ENCODE data around the gene TULP4.

DNA sequence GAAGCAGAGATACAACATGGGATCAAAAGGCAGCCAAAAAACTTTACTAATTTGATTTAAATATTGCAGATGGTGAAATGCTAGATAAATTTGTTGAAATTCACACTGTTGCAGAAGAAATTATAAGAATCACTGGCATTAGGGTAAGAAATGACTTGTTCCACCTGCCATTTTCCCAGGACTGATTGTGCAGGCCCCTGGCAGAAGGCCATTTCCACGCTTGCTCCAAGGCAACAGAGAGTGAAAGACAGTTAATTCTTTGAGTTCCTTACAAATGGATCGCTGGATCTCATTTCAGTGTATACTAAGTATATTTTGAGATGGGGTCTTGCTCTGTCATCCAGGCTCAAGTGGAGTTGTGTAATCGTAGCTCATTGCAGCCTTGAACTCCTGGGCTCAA is 180.6 kb downstream of the TULP4 start:
- TF ChIP-seq, protein P1, sequence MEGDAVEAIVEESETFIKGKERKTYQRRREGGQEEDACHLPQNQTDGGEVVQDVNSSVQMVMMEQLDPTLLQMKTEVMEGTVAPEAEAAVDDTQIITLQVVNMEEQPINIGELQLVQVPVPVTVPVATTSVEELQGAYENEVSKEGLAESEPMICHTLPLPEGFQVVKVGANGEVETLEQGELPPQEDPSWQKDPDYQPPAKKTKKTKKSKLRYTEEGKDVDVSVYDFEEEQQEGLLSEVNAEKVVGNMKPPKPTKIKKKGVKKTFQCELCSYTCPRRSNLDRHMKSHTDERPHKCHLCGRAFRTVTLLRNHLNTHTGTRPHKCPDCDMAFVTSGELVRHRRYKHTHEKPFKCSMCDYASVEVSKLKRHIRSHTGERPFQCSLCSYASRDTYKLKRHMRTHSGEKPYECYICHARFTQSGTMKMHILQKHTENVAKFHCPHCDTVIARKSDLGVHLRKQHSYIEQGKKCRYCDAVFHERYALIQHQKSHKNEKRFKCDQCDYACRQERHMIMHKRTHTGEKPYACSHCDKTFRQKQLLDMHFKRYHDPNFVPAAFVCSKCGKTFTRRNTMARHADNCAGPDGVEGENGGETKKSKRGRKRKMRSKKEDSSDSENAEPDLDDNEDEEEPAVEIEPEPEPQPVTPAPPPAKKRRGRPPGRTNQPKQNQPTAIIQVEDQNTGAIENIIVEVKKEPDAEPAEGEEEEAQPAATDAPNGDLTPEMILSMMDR (IDR thresholded peaks at IDR 0.05) = no peak
- no peak for TF ChIP-seq ZFX (IDR thresholded peaks at IDR 0.05; ENCODE audit: borderline replicate concordance)
